Natural killer cell (primary cell): ENCODE data around the gene URGCP. TPM values are rescaled to one million over a fixed set of nuclear protein-coding genes. Genes with fewer than 3 reads are reported as not detected.
A peak's percentile ranks its signal among the peaks of the same experiment; 100 is the strongest.

Source experiments
- ATAC-seq, 3 donors: fragments of 150-1000 bp in 2 of 3; fragments of 200-7000 bp in 1 of 3; cut with Tn5 transposase; 1 replicate in 1 of 3; 2 replicates in 2 of 3; pipeline ENCODE4 v1.10.0; 2021; ENCODE audit warnings: mild to moderate bottlenecking in 2 of 3, moderate library complexity in 2 of 3
- DNase-seq, 2 donors: peaks; one replicate each; pipeline versions ENCODE4 v3.0.0 to v3.0.0-alpha.2; 2013 to 2021; ENCODE audit warnings: mixed read lengths in 1 of 2
- H3K27ac ChIP-seq: one replicate; pipeline ENCODE4 v1.5.1; 2013; ENCODE audit warnings: mild to moderate bottlenecking, low read length
- H3K27me3 ChIP-seq: one replicate; pipeline ENCODE4 v1.6.1; 2013; ENCODE audit warnings: low read length; ENCODE audit not compliant: control insufficient read depth, insufficient read depth
- H3K36me3 ChIP-seq: one replicate; pipeline ENCODE4 v1.6.1; 2013; ENCODE audit warnings: low read length; ENCODE audit not compliant: control insufficient read depth, insufficient read depth
- H3K4me1 ChIP-seq: one replicate; pipeline ENCODE4 v1.6.1; 2013; ENCODE audit warnings: low read length; ENCODE audit not compliant: control insufficient read depth, insufficient read depth
- H3K4me3 ChIP-seq: one replicate; pipeline ENCODE4 v1.5.1; 2013; ENCODE audit warnings: low read length
- H3K9me3 ChIP-seq: one replicate; pipeline ENCODE4 v1.6.1; 2013; ENCODE audit warnings: low read length; ENCODE audit not compliant: control insufficient read depth, insufficient read depth
- H3K27ac Mint-ChIP-seq, 2 donors: one replicate each; pipeline ENCODE4 v1.8.0; 2022; ENCODE audit warnings: mild to moderate bottlenecking in 2 of 2, mixed read lengths in 2 of 2, moderate library complexity in 1 of 2
- H3K27me3 Mint-ChIP-seq, 2 donors: one replicate each; pipeline ENCODE4 v1.8.0; 2022; ENCODE audit warnings: low read depth in 2 of 2, mixed read lengths in 2 of 2
- H3K36me3 Mint-ChIP-seq: one replicate; pipeline ENCODE4 v1.8.0; 2022; ENCODE audit warnings: mixed read lengths
- H3K4me1 Mint-ChIP-seq, 2 donors: one replicate each; pipeline ENCODE4 v1.8.0; 2022; ENCODE audit warnings: mixed read lengths in 2 of 2
- H3K4me3 Mint-ChIP-seq: one replicate; pipeline ENCODE4 v1.8.0; 2022; ENCODE audit warnings: mild to moderate bottlenecking, moderate library complexity, mixed read lengths
- H3K9me3 Mint-ChIP-seq, 2 donors: one replicate each; pipeline ENCODE4 v1.8.0; 2022; ENCODE audit warnings: mixed read lengths in 2 of 2
- CTCF ChIP-seq: fragments of 200-600 bp; IDR thresholded peaks from one replicate; pipeline ENCODE4 v1.8.0; 2022; ENCODE audit warnings: antibody characterized with exemption
- WGBS: methylation state at CpG from one replicate; pipeline ENCODE4 v1.1.7; 2013; ENCODE audit warnings: missing lambda C conversion rate; ENCODE audit not compliant: insufficient coverage; 5-methylcytosine and 5-hydroxymethylcytosine counted together
- intact Hi-C: fragments of 100-400 bp; cut with micrococcal nuclease; formaldehyde crosslinking; loops from one replicate; pipeline ENCODE4 v1.14.2; 2022
- total RNA-seq, 4 donors: library from RNA; stranded (reverse); fragments of 120-200 nt in 1 of 4; gene quantifications; one replicate each; pipeline versions ENCODE4 v1.2.3 to v1.2.4, GENCODE V29; 2013 to 2022

URGCP gene
- total RNA-seq, 3 donors from 2014 or later (not counting 1 experiment from before 2014, with no cell fraction given), result 11.5 to 24.4 (median 21.5) TPM

GRCh38 chr7:43868681-43869005 lies 37.8 kb downstream of the URGCP start:
- no peak for ATAC-seq
- TF ChIP-seq CTCF, result no peak
- Mint-ChIP-seq H3K4me1 (peaks cover 16 to 21% of the 10 kb centered on the region in 2 donors), H3K4me3 (peak overlapping the region; percentile 96), H3K27me3 (peaks cover 0 to 4% of the 10 kb centered on the region in 2 donors), H3K36me3 (no peaks in the 10 kb centered on the region), H3K9me3 (no peaks in the 10 kb centered on the region), H3K27ac (peak overlapping the region; percentile 95)
- Histone ChIP-seq H3K27me3 (no peaks in the 10 kb centered on the region), H3K27ac (peak overlapping the region; percentile 49), H3K4me3 (peak overlapping the region; percentile 67), H3K36me3 (peaks cover 8% of the 10 kb centered on the region), H3K9me3 (no peaks in the 10 kb centered on the region), H3K4me1 (peaks cover 17% of the 10 kb centered on the region)
- no peak for DNase-seq
- WGBS, result 2% methylated on average over 6 of the region's 6 CpGs
- intact Hi-C loops, result loop anchor here (2.0 kb wide), 1 partner anchor 58 kb away; the partner anchor contains the start of gene UBE2D4

DNA sequence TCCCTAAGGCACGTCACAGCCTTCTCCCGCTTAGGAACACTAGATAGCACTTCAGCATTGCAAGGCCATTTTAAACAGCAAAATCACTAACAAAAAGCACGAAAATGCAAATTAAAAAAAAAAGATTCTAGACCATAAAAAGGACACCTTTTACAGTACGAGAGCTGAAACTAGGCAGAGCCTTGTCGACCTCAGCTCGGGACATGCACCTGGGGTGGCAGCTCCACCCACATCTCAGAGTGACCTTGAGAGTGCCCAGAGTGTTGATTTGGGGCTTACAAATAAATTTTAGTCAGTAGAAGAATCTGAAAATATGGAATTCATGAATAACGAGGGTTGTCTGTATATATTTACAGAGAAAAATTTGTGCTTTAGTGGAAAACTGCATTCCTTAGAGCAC lies 38.2 kb downstream of the URGCP start:
- Mint-ChIP-seq H3K9me3 (no peaks in the 10 kb centered on the region), H3K4me1 (peaks cover 16 to 21% of the 10 kb centered on the region in 2 donors), H3K4me3 (peak overlapping the region; percentile 96), H3K36me3 (no peaks in the 10 kb centered on the region), H3K27me3 (peaks cover 0 to 4% of the 10 kb centered on the region in 2 donors), H3K27ac (peak overlapping the region; percentile 95)
- WGBS, result 79% methylated on average over 7 of the region's 7 CpGs
- Histone ChIP-seq H3K4me3 (no peak overlapping the region), H3K9me3 (no peaks in the 10 kb centered on the region), H3K27me3 (no peaks in the 10 kb centered on the region), H3K4me1 (peaks cover 17% of the 10 kb centered on the region), H3K27ac (no peak overlapping the region), H3K36me3 (peaks cover 8% of the 10 kb centered on the region)
- TF ChIP-seq CTCF, result no peak
- ATAC-seq (no peak), DNase-seq (no peak)
- intact Hi-C loops, result loop anchor here (2.0 kb wide), 1 partner anchor 59 kb away; the partner anchor contains the start of gene UBE2D4

DNA sequence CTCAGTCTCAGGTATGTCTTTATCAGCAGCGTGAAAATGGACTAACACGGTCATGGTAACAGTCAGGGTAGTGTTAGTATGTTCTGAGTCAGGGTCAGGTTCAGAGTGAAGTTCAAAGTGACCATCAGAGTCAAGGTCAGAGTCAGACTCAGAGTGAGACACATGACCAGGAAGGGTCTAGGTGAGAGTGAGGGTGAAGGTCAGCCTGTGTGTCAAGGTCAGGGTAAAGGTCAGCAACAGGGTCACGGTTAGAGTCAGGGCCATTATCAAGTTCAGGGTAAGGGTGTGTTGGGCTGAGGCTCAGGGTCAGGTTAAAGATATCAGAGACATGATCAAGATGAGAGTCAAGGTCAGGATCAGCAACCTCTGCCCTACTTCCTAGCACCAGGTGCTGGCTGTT lies 41.1 kb downstream of the URGCP start:
- H3K36me3 Mint-ChIP-seq, result no peaks in the 10 kb centered on the region
- TF ChIP-seq CTCF, result no peak
- H3K27me3 Mint-ChIP-seq, result peaks cover 4 to 10% of the 10 kb centered on the region in 2 donors
- no peak overlapping the region for H3K27ac ChIP-seq
- no peak overlapping the region for H3K4me3 ChIP-seq
- H3K27ac Mint-ChIP-seq, result no peak overlapping the region
- peaks cover 16 to 19% of the 10 kb centered on the region in 2 donors for H3K4me1 Mint-ChIP-seq
- DNase-seq, result no peak
- no peak for ATAC-seq
- peaks cover 8% of the 10 kb centered on the region for H3K36me3 ChIP-seq
- H3K4me3 Mint-ChIP-seq, result no peak overlapping the region
- H3K27me3 ChIP-seq, result no peaks in the 10 kb centered on the region
- H3K4me1 ChIP-seq, result peaks cover 15% of the 10 kb centered on the region
- no peaks in the 10 kb centered on the region for H3K9me3 Mint-ChIP-seq
- no peaks in the 10 kb centered on the region for H3K9me3 ChIP-seq
- WGBS, result 96% methylated on average over 3 of the region's 3 CpGs
- intact Hi-C loops, result no loop called here

DNA sequence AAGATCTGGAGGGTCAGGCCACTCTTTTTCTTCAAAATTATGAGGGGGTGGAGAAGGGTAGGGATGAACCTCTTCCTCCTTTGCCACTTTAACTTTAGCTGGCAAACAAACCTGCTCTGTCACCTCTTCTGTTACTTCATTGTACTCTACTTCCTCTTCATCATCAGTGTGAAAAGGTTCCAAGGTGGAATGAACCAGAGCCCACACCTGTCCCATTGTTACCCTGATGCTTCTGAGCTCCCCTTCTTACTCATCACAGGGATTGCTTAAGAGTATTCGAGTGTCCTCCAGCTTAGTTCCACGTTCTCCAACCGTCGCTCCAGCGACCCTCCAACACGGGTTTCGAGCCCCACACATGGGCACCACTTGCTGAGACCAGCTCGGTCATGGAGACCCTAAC lies 42.3 kb downstream of the URGCP start:
- Mint-ChIP-seq H3K4me1 (peaks cover 7 to 11% of the 10 kb centered on the region in 2 donors), H3K36me3 (no peaks in the 10 kb centered on the region), H3K27ac (no peak overlapping the region), H3K27me3 (peaks cover 7 to 10% of the 10 kb centered on the region in 2 donors), H3K9me3 (no peaks in the 10 kb centered on the region), H3K4me3 (no peak overlapping the region)
- ATAC-seq (no peak), DNase-seq (no peak)
- H3K27ac ChIP-seq, result no peak overlapping the region
- intact Hi-C loops, result no loop called here
- no peaks in the 10 kb centered on the region for H3K27me3 ChIP-seq
- no peaks in the 10 kb centered on the region for H3K9me3 ChIP-seq
- 92% methylated on average over 8 of the region's 8 CpGs for WGBS
- peaks cover 8% of the 10 kb centered on the region for H3K36me3 ChIP-seq
- TF ChIP-seq CTCF, result no peak
- no peak overlapping the region for H3K4me3 ChIP-seq
- peaks cover 8% of the 10 kb centered on the region for H3K4me1 ChIP-seq
